Hepatocyte (in vitro differentiated cells): ENCODE results near the gene OR5K4.

Source experiments
- CTCF ChIP-seq: fragments of 200-600 bp; sonication (generic); IDR thresholded peaks from 2 replicates; pipeline ENCODE4 v1.5.1; 2016; ENCODE audit warnings: antibody characterized with exemption, mild to moderate bottlenecking; ENCODE audit not compliant: poor library complexity
- EZH2 ChIP-seq: fragments of 200-600 bp; sonication (generic); IDR thresholded peaks from 2 replicates; pipeline ENCODE4 v1.6.1; 2016; ENCODE audit warnings: antibody characterized with exemption, mild to moderate bottlenecking, borderline replicate concordance
- EZH2phosphoT487 ChIP-seq: fragments of 200-600 bp; sonication (generic); IDR thresholded peaks from one replicate; pipeline ENCODE4 v1.6.1; 2018; ENCODE audit warnings: antibody characterized with exemption, mild to moderate bottlenecking, low read depth, moderate library complexity; ENCODE audit not compliant: unreplicated experiment, severe bottlenecking

- no peak for TF ChIP-seq CTCF
- TF ChIP-seq EZH2, result no peak
- no peak for TF ChIP-seq EZH2phosphoT487
These were observed 31.0 kb upstream of the OR5K4 start for GRCh38 chr3:98322686-98323085.
